Mesenteric fat pad (tissue), 1 donor: ENCODE measurements around the gene MRPL40. TPM values are rescaled to one million over a fixed set of nuclear protein-coding genes. Genes with fewer than 3 reads are reported as not detected.

ENCODE experiments used
- DNase-seq: peaks from one replicate; pipeline ENCODE4 v3.0.0-alpha.2; 2020; ENCODE audit warnings: low spot score
- total RNA-seq: library from RNA; stranded (reverse); fragmentation: NEBNext Ultra II Directional; extraction: Animal tissue kit (Norgen Biotek cat#: 25700); gene quantifications from one replicate; pipeline ENCODE4 v1.2.1, GENCODE V29; 2021
- donor health status: DM: yes; HTN: yes; CAD: no.

Gene MRPL40
- total RNA-seq, 1 donor from 2014 or later, result 25.8 TPM

DNA sequence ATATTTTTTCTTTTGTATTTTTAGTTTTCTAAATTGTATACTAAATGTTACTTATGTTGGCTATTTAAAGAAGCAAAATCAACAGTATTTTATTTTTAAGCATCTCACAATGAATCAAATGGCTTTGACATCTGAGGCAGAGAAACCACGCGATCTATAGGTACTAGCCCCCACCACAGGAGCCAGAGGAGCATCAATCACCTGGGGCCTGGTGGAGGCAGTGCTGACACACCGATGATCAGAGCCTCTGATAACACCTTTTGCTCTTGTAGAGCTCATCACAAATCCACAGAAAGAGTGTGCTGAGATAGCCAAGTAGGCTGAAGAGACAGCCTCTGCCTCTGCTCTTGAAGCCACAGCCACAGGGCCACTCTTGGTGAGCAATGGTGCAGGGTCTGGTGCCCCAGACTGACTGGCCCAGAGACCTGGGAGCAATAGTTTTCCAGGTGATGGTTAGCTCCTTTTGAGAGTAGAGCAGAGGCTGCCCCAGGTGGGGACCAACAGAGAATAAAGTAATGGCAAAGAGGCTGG is 26.0 kb upstream of the MRPL40 start:
- DNase-seq, result no peak

DNA sequence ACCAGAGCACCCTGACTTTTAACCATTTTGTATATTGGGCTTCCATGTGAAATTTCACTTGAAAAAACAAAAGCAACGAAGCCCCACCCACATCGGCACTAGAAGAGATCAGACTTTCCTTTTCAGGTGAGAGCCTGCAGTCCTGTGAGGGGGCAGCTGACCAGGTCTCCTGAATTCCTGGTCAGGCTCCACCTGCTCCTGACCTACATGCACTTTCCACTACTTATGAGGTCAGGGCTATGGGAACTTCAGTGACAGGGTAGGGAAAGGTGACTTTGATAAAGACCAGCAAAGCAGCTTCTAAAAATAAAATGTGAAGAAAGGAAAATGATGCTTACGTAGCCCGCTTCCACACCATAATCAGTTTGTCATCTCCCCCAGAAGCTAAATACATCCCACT is 25.5 kb upstream of the MRPL40 start:
- DNase-seq, result no peak

DNA sequence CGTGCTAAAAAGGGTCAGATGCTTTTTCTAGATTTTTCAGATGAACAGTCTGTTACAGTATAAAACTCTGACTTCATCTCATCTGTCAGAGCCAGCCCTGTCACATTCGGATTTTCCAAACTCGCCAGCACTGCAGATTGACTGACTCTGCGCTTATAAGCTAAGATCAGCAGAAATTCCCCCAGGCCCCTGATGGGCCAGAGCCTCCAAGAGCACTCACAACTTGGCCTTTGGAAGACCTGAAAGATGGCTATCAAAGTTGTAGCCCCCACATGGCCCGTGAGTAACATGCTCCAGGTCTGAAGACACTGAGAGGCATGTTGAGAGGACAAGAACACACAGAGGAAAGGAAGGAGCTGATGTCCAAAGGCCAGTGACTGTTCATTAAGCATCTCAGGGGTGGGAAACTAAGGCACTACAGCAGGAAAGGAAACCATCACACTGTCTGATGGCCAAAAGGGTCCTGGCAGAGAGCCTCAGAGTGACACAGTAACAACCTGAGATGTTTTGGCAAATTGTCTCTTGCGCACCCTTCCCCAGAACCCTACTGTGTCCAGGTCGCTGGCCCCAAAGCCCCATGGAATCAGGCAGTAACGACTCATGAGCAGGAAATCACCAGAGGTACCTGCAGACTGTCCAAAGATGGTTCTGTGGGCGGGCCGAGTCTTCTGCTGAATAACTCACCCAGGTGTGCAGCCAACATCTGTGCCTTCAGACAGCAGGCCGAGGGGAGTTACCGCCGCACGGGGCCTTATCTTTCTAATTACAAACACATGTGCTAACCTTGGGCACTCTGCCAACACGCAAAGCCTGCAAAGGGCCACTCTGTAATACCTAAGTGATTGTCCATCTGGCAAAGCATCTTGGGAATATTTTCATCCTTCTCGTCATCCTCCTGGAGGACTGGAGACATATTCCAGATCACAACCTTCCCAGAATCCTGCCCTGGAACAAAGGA is 24.4 kb upstream of the MRPL40 start:
- no peak for DNase-seq

DNA sequence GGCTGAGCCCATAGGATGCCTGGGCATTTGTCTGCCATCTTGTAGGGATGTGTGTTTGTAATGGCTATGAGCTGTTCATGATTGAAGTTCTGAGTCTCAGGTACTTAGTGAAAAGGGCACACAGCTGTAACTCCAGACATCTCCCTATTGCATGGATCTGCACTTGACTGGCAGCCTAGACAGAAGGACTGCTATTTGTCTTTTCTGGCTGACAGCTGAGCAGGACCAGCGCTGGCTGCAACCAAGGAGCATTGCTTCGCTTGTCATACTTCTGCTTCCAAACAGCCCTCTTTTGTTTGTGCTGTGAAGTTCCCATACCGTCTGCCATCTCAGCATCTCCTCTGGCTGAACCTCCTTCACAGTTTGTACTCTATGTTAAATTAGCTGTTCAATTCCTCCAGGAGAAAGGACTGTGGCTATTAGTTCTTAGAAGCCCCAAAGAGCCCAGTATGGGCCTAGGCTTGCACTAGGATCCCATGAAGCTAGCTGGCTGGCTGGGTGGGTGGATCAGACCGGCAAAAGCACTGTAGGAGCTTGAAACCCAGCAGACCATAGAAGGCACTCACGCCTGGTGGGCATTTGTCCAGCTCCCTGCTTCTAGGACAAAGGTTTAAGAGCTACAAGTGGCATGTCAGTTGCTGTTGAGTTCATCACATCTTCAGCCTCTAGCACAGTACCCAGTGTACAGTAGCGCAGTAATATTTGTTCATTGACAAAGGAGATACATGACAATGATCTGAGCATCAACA is 21.2 kb upstream of the MRPL40 start:
- DNase-seq, result no peak

DNA sequence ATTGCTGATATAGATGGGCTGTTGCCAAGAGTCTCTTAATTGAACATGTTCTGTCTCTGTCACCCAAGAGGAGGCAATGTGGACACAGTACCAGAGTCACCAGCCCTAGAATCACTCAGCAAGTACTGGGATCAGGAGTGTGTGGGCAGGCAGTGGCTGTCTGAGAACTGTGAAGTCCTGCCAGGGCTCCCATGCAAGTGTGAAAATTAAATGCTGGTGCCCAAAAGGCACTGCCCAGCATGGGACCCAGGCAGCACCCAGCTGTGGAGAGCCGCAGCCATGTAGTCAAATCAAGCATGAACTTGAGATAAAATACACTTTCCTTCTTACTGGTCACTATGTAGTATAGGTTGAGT is 20.7 kb upstream of the MRPL40 start:
- DNase-seq, result no peak

DNA sequence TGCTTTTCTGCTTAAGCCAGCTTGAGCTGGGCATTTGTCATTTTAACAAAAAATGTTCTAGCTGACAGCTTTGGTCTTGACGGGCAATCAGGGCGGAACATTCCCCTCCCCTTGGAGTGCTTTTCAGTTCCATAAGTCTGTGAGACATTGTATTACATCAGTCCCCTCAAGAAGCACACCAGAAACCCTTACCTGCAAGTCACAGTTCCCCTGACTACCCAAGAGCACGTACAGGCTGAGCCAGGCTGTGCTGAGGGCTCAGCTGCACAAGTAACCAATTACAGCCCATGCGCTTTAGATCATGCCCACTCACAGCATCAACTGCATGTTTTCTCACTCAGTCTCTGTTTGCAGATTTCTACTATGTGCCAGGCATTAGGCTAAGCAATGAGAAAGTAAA is 19.9 kb upstream of the MRPL40 start:
- DNase-seq, result no peak

DNA sequence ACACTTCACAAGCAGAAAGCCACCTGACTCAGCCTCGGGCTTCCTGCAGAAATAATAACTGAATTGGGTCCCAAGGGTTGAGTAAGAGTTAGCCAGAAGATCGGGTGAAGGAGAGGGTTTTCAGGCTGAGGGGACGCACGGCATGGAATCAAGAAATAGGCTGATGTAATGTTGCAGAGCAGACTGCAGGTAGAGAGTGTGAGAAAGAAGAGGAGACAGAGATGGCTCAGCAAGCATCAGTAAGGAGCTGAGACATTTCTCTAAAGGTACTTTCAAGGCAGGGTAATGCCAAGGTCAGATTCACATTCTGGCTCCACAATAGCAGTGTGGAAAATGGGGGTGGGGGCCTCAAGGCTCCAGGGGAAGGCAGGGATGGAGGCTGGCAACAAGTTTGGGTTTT is 19.4 kb upstream of the MRPL40 start:
- no peak for DNase-seq

DNA sequence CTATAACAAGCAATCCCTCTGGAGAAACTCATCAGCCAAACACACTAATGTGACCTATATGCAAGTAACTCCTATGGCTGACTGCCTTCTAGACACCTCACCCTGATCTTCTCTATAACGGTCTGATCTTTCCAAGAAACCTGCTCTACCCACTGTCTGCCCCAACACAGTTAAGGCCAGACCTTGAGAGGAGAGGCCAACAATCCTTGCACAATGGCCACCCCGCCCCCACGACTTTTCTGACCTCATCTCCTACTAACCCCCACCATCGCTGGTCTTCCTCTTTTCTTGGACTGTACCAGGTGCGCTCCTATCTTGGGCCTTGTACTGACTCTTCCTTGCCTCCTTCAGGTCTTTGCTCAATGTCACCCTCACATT is 13.3 kb upstream of the MRPL40 start:
- no peak for DNase-seq

DNA sequence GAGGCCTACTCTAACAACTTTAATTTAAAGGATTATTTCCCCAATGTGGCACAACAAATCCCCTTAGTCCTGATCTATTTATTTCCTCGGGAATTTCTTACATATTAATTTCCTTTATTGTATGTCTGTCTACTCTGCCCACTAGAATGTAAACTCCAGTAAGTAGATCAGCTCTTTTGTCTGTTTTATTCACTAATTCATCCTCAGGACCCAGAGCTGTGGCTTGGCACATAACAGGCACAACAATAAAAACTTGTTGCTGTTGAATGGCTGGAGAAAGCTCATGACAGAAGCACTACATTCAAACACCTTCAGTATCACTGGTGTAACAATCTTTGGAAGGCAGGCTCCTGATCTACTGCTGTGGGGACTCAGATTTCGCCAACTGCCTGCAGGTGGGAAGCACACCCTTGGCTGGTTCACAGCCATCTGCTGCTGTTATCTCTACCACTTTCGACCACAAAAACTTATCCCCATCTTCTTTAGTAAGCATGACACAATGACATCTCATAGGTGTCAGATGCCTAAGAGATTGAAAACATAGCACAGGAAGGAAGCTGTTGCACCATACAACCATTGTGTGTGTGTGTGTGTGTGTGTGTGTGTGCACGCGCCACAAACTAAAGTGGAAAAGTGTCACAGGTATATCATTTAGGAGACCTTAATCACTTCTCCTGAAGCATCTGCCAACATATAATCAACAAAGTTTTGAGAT is 12.7 kb upstream of the MRPL40 start:
- no peak for DNase-seq

DNA sequence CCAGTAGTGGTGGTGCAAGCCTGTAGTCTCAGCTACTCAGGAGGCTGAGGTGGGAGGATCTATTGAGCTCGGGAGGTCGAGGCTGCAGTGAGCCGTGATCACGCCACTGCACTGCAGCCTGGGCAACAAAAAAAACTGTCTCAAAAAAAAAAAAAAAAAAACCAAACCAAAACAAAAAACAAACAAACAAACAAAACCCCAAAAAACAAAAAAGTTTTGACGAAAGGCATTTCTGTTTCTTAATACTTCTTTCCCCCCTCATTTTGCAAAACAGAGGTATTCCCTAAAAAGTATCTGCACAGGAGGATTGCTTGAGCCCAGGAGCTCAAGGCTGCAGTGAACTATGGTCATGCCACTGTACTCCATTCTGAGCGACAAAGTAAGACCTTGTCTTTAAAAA is 12.0 kb upstream of the MRPL40 start:
- no peak for DNase-seq

DNA sequence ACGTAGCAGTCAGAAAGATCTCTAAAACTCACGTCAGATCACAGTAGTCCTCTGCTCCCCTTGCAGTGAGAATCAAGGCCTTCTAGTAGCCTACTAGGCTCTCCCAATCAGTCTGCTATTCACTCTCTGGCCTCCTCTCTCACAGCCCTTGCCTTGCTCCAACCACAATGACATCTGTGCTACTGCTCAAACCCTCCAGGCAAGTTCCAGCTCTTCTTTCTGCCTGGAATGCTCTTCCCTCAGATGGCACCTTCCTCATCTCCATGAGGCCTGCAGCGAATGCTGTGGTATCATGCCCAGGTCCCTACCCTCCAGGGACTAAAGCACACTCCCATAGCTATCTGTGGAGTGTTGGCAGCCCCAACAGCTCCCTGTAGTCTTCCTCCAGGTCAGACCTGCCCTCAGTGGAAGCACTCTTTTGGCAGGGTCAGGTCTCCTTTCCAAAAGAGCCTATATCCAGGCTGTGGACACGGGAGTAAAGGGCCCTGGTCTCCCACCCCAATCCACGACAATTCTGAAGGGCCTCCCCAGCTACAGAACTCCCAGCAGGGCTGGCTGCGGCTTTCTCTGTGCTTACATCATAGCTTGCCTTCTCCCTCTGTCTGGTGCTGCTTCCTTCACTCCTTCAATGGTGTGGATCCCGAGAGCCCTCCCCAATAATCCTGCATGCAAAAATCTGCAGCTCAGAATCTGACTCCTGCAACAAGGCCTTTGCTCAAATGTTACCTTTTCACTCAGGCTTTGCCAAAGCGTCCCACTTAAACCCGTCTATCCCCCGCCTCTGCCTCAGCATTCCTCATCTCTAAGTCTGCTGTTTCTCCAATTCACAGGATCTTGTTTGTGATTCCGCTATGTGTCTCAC is 9.7 kb upstream of the MRPL40 start:
- no peak for DNase-seq

DNA sequence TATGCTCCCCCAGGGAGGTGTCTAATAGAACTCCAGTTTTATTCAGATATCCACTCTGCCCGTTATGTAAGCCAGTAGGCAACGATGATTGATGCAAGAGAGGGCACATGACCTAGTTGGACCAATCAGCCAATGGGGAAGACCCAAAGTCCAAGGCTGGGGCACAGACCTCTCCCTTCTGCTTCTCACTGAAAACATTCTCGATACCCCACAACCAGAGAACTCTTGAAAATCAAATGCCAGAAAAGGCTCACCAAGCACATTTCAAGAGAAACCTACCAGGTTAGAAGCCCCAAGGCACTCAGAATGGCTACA is 8.2 kb upstream of the MRPL40 start:
- DNase-seq, result no peak

DNA sequence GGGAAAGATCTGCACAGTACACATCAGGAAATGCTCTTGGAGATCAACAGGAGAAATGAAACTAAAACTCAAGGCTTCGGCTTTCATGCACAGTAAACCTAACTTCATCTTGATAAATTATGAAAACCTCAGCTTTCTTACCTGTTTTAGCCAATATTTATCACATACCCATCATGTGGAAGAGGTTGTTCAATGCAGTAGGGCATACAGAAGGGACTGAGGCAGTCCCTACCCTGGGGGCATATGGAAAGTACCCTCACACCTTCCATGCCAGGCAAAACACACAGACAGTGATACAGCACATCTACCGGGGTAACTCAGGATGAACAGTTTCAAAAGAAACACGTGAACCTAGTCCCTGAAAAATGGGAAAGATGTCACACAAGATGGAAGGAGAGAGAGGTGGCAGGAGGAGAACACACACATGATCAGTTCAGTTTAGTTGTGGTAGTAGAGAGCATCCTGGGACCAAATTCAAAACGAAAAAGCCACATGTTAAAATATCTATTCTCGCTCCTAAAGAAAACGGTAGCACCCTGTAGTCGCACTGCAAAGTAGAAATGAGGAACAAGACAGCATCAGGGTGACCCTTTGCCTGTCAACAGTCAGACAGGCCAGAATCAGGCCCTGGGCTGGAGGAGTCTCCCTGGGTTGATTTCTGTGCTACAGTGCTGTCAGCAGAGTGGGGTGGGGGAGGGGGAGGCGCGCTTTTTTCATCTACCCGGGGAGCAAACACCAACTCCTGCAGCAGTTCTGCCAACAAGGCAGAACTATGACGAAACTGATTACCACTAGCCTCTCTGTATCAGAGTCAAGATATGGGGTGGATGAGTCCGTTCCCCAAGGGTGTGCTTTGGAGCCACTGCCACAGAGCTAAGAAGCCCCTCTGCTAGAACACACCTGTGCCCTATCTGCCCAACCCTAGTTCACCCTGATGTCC is 2.1 kb upstream of the MRPL40 start:
- DNase-seq, result no peak

DNA sequence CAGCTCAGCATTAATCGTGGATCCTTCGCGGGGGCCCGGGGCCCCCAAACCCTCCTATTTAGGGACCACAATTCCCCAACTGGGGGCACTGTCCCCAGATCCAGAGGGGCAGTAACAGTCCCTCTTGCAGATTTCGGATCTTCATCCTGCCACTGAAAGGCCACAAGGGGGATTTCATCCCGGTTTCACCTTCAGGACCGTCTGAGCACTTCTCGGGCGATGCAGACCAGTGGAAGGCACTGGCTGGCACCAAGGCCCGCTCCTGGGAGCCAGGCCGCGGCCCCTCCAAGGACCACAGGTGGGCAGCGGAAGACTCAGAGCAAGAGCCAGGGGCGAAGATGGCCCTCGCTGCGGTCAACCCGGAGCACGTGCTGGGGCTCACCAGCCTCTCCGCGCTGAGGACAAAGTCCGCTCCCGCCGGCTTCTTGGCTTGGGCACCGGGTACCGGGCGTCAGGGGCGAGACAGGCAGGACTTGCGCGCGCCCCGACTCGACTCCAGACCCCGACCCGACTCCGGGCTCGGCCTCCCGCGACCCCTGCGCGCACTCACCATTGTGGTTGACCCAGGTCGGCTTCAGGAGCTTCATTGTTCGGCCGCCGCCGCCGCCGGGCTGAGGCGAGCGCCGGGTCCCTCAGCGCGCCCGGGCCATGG is 1.3 kb upstream of the MRPL40 start:
- DNase-seq, result no peak

DNA sequence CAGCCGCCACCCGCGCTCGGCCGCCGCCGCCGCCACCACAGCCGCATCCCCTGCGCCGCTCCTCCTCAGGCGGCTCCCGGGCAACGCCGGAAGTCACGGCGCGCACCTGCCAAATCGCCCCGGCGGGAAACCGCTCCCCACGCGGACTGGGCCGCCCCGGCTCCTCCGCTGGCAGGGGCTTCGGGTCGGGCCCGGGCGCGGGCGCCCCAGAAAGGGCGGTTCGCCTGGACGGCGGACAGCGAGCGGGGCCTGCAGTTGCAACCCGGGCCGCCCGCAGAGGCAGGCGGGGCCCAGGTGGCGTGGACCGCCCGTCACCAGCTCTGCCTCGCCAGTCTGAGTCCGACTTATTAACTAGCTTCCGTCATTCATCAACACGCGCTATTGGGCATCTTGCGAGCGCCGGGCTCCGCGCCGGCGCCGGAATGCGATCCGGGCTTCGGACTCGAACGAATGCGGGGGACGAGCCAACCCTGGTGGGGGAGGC is 654 bp upstream of the MRPL40 start, which contains the start of gene HIRA:
Gene HIRA, minus strand, starts transcription at position 85 of the 484 bp plus-strand sequence. CDS start 257 bp downstream, outside the sequence.
- DNase-seq, result peak; percentile 96

DNA sequence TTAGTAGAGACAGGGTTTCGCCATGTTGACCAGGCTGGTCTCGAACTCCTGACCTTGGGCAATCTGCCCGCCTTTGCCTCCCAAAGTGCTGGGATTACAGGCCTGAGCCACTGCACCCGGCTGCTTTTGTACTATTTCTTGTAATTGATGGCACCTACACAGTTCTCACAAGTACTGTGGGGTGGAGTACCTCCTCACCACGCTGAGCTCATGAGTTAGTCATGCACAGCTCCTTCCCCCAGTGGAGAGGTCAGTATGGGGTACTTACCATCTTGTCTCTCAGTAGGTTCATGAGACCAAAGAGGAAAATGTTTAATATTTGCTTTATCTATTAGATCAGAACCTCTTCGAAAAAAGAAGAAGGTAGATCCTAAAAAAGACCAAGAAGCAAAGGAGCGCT is 2.1 kb downstream of the MRPL40 start:
- DNase-seq, result no peak

DNA sequence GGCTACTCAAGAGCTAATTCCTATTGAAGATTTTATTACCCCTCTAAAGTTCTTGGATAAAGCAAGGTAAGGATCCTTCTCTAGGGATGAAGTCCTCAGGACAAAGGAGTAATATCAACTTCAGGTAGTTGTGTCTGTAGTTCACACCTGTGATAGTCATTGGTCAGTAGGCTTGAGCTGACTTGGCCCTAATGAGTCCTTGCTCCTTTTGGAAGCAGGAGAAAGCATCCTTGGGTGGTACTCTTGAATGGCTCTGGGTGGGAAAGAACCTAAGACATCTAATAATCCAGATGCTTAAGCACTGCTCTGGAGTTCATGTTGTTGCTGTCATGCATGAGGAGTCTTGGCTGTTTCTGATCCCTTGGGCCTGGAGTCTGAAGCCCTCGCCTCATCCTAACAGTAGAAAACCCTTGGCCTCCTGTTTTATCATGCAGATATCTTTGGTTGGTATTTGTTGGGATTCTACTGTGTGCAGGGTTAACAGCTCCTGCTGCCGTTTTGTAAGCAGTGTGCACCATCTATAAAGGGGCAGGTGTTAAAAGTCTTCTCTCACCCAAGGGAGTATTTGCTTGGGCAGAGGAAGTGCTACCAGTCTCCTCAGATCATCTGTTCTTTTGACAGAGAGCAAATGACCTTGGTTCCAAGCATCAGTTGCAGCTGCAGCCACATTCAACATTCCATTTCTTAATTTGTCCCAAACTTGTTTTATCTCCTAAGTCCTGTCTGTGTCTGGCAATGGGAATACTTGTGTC is 2.7 kb downstream of the MRPL40 start:
- no peak for DNase-seq
